IMR-90 (cell line): ENCODE measurements around the gene EXOC4. TPM values are rescaled to one million over a fixed set of nuclear protein-coding genes. Genes with fewer than 3 reads are reported as not detected.

Source experiments
- ATAC-seq: fragments of 200-7000 bp; cut with Tn5 transposase; 2 replicates; pipeline ENCODE4 v1.9.1; 2020; ENCODE audit warnings: low read depth, mild to moderate bottlenecking, moderate library complexity
- BruUV-seq: library from RNA; stranded (reverse); fragments of 400-500 nt; replicated peaks from 2 replicates; lab custom pipeline; 2021; lab: Mats Ljungman, UMichigan
- CTCF ChIA-PET: fragments of 300-600 bp; formaldehyde crosslinking; extraction: SDS; loops from one replicate; lab custom pipeline; 2021; ENCODE audit warnings: antibody characterized with exemption; lab: Yijun Ruan, JAX
- POLR2A ChIA-PET: fragments of 300-600 bp; sonication (Branson Sonifier 250); formaldehyde crosslinking; loops from one replicate; lab custom pipeline; 2022; ENCODE audit warnings: antibody characterized with exemption; ENCODE audit not compliant: unreplicated experiment; lab: Charles Lee
- DNase-seq: peaks from one replicate; pipeline ENCODE4 v3.0.0; 2013
- H2AFZ ChIP-seq: replicated peaks from 2 replicates; pipeline ENCODE3; 2013; ENCODE audit warnings: low read length, mild to moderate bottlenecking; ENCODE audit not compliant: poor library complexity
- H2AK5ac ChIP-seq: 2 replicates; pipeline ENCODE4 v1.6.1; 2013; ENCODE audit warnings: low read depth, low read length, inconsistent platforms
- H2AK9ac ChIP-seq: replicated peaks from 2 replicates; pipeline ENCODE3; 2013; ENCODE audit warnings: mild to moderate bottlenecking, low read depth, low read length, moderate library complexity; ENCODE audit not compliant: poor library complexity
- H2BK120ac ChIP-seq: 2 replicates; pipeline ENCODE4 v1.6.1; 2013; ENCODE audit warnings: low read depth, low read length, inconsistent platforms
- H2BK15ac ChIP-seq: 3 replicates; pipeline ENCODE4 v1.6.1; 2013; ENCODE audit warnings: low read depth, low read length, inconsistent platforms
- H2BK20ac ChIP-seq: 2 replicates; pipeline ENCODE4 v1.6.1; 2013; ENCODE audit warnings: low read depth, mild to moderate bottlenecking, inconsistent platforms, low read length, moderate library complexity
- H2BK5ac ChIP-seq: 2 replicates; pipeline ENCODE4 v1.6.1; 2013; ENCODE audit warnings: mild to moderate bottlenecking, low read depth, low read length, inconsistent platforms; ENCODE audit not compliant: poor library complexity, severe bottlenecking
- H3K14ac ChIP-seq: replicated peaks from 2 replicates; pipeline ENCODE4 v1.6.1; 2013; ENCODE audit warnings: low read depth, low read length, inconsistent platforms
- H3K18ac ChIP-seq: 2 replicates; pipeline ENCODE4 v1.6.1; 2013; ENCODE audit warnings: low read depth, low read length, control low read depth
- H3K23ac ChIP-seq: 2 replicates; pipeline ENCODE4 v1.6.1; 2013; ENCODE audit warnings: low read depth, low read length, inconsistent platforms
- H3K27ac ChIP-seq: 2 replicates; pipeline ENCODE4 v1.5.1; 2013; ENCODE audit warnings: mild to moderate bottlenecking, control low read depth, low read length; ENCODE audit not compliant: insufficient read depth
- H3K27me3 ChIP-seq: 2 replicates; pipeline ENCODE4 v1.6.1; 2013; ENCODE audit warnings: low read length; ENCODE audit not compliant: control insufficient read depth, insufficient read depth
- H3K36me3 ChIP-seq: 2 replicates; pipeline ENCODE4 v1.6.1; 2013; ENCODE audit warnings: low read length, mixed read lengths; ENCODE audit not compliant: control insufficient read depth, insufficient read depth
- H3K4ac ChIP-seq: 2 replicates; pipeline ENCODE4 v1.6.1; 2013; ENCODE audit warnings: low read depth, low read length, inconsistent platforms
- H3K4me1 ChIP-seq: 2 replicates; pipeline ENCODE4 v1.6.1; 2013; ENCODE audit warnings: low read length, mixed read lengths; ENCODE audit not compliant: control insufficient read depth, insufficient read depth
- H3K4me2 ChIP-seq: 2 replicates; pipeline ENCODE4 v1.6.1; 2013; ENCODE audit warnings: low read depth, mild to moderate bottlenecking, control low read depth, low read length, moderate library complexity
- H3K4me3 ChIP-seq: 2 replicates; pipeline ENCODE4 v1.5.1; 2013; ENCODE audit warnings: low read depth, mild to moderate bottlenecking, control low read depth, low read length, moderate library complexity; ENCODE audit not compliant: insufficient read depth
- H3K56ac ChIP-seq: 2 replicates; pipeline ENCODE4 v1.6.1; 2013; ENCODE audit warnings: low read length, inconsistent platforms; ENCODE audit not compliant: insufficient read depth; ENCODE audit errors: extremely low read depth
- H3K79me1 ChIP-seq, 2 experiments: 2 replicates each; pipeline ENCODE4 v1.6.1; 2013; ENCODE audit warnings: low read length in 2 of 2, inconsistent platforms in 1 of 2, low read depth in 1 of 2
- H3K9ac ChIP-seq: 2 replicates; pipeline ENCODE4 v1.6.1; 2013; ENCODE audit warnings: low read depth, low read length, control low read depth
- H3K9me1 ChIP-seq: 2 replicates; pipeline ENCODE4 v1.6.1; 2013; ENCODE audit warnings: low read length, inconsistent platforms; ENCODE audit not compliant: insufficient read depth
- H3K9me3 ChIP-seq: 2 replicates; pipeline ENCODE4 v1.6.1; 2013; ENCODE audit warnings: low read length; ENCODE audit not compliant: control insufficient read depth, insufficient read depth
- H4K20me1 ChIP-seq: 2 replicates; pipeline ENCODE4 v1.6.1; 2013; ENCODE audit warnings: low read length, inconsistent platforms; ENCODE audit not compliant: insufficient read depth
- H4K5ac ChIP-seq: 2 replicates; pipeline ENCODE4 v1.6.1; 2013; ENCODE audit warnings: mild to moderate bottlenecking, low read depth, low read length, control low read depth
- H4K8ac ChIP-seq, 2 experiments: 2 replicates each; pipeline ENCODE4 v1.6.1; 2013; ENCODE audit warnings: low read depth in 2 of 2, low read length in 2 of 2, control low read depth in 1 of 2, inconsistent platforms in 1 of 2
- H4K91ac ChIP-seq: 2 replicates; pipeline ENCODE4 v1.6.1; 2013; ENCODE audit warnings: low read depth, low read length, inconsistent platforms; ENCODE audit not compliant: insufficient read depth
- CHD1 ChIP-seq: IDR thresholded peaks from 2 replicates; pipeline ENCODE4 v1.6.1; 2012; ENCODE audit warnings: low read depth, low read length, improper control_type of control experiment
- FOS ChIP-seq: fragments of 150-350 bp; IDR thresholded peaks from 2 replicates; pipeline ENCODE4 v1.6.1; 2016; ENCODE audit warnings: low read depth, low read length
- MAZ ChIP-seq: IDR thresholded peaks from 2 replicates; pipeline ENCODE4 v1.6.1; 2012; ENCODE audit warnings: low read depth, mild to moderate bottlenecking, low read length, improper control_type of control experiment, moderate library complexity, borderline replicate concordance
- POLR2A ChIP-seq: IDR thresholded peaks from 2 replicates; pipeline ENCODE4 v1.6.1; 2012; ENCODE audit warnings: mild to moderate bottlenecking, low read depth, low read length
- WGBS, 2 experiments: methylation state at CpG; one replicate each; pipeline versions ENCODE4 v1.1.5 to v1.1.7; 2013; ENCODE audit warnings: missing lambda C conversion rate in 2 of 2; ENCODE audit not compliant: insufficient read length in 1 of 2; ENCODE audit errors: extremely low coverage in 2 of 2; 5-methylcytosine and 5-hydroxymethylcytosine counted together
- dilution Hi-C: fragments of 300-500 bp; cut with HindIII; formaldehyde crosslinking; loops from one replicate; pipeline ENCODE4 v1.14.3; 2018; ENCODE audit warnings: low sequenced_read_pairs; ENCODE audit not compliant: unreplicated experiment
- in situ Hi-C: fragments of 300-500 bp; cut with MboI; formaldehyde crosslinking; loops from 3 replicates; pipeline ENCODE4 v1.14.3; 2019; ENCODE audit warnings: low sequenced_read_pairs, inconsistent platforms, mixed read lengths
- intact Hi-C: fragments of 100-400 bp; cut with micrococcal nuclease; formaldehyde crosslinking; loops from 2 replicates; pipeline ENCODE4 v1.10.0; 2022
- polyA plus RNA-seq, 3 experiments: library from polyadenylated mRNA; depleted of rRNA; stranded (reverse); fragments of >200 nt; gene quantifications; 2 replicates each; pipeline ENCODE4 v1.2.3, GENCODE V29; 2012; ENCODE audit warnings: low replicate concordance in 1 of 3
- total RNA-seq: library from RNA; depleted of rRNA; stranded (reverse); fragments of >200 nt; gene quantifications from 2 replicates; pipeline ENCODE4 v1.2.3, GENCODE V29; 2012
- TF ChIP-seq, protein P1 (sequence below): fragments of 150-350 bp; IDR thresholded peaks from 2 replicates; pipeline ENCODE4 v1.6.1; 2017; ENCODE audit warnings: mild to moderate bottlenecking, antibody characterized with exemption, low read length, low read depth

EXOC4 gene
- total and polyA plus RNA-seq, 2 of the 4 experiments (the other 2 are of a cell fraction): 25.4 to 94.6 TPM

DNA sequence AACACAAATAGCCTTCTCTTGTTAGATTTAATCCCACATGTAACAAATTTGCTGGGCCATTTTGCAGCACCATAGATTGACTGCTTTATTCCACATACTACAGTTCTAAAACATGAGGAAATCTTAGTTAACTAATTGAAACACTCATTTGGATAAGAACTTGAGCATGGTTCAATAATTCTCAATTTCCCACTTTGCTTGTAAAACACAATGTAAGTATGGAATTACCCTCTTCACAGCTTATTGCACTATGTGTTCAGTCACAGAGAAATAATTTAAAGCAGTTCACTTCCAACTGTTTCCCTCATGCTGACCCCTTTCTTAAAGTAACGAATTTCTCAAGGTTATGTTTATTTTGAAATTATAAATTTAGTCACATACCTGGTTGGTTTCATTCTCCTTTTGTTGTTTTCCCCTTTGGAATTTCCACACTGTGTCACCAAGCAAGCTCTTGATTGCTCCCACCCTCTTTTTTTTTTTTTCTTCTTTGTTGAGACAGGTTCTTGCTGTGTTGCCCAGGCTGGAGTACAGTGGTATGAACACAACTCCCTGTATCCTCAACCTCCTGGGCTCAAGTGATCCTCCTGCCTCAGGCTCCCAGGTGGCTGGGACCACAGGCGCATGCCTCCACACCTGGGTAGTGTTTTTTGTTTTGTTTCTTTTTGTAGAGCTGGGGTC is 425.4 kb downstream of the EXOC4 start:
- Histone ChIP-seq H3K27ac (no peak overlapping the region), H3K9me3 (no peaks in the 10 kb centered on the region), H3K36me3 (no peaks in the 10 kb centered on the region), H2BK15ac (no peak overlapping the region), H3K18ac (no peak overlapping the region), H3K14ac (no peak overlapping the region), H2AK9ac (no peak overlapping the region), H4K91ac (no peak overlapping the region), H2BK120ac (no peak overlapping the region), H2AK5ac (no peak overlapping the region), H3K23ac (no peak overlapping the region), H3K4ac (no peak overlapping the region), H3K4me2 (no peak overlapping the region), H3K4me1 (no peaks in the 10 kb centered on the region), H2BK5ac (no peak overlapping the region), H4K5ac (no peak overlapping the region), H3K56ac (no peak overlapping the region), H3K4me3 (no peak overlapping the region), H3K9me1 (no peaks in the 10 kb centered on the region), H3K27me3 (no peaks in the 10 kb centered on the region), H2BK20ac (no peak overlapping the region), H4K20me1 (no peaks in the 10 kb centered on the region), H4K8ac (no peak overlapping the region), H3K9ac (no peak overlapping the region), H3K79me1 (no peaks in the 10 kb centered on the region; a peak in 1 of 4 replicates), H2AFZ (no peak overlapping the region)
- intact Hi-C loops: no loop called here
- no peak for ATAC-seq
- in situ Hi-C loops: no loop called here
- dilution Hi-C loops: no loop called here
- CTCF ChIA-PET: interaction anchor here (0.6 kb wide), 1 partner anchor 8 kb away, joined by 4 read pairs; no protein-coding TSS in a partner anchor
- TF ChIP-seq CHD1: no peak
- no peak for TF ChIP-seq MAZ
- no peak for TF ChIP-seq FOS
- TF ChIP-seq POLR2A: no peak
- TF ChIP-seq, protein P1, sequence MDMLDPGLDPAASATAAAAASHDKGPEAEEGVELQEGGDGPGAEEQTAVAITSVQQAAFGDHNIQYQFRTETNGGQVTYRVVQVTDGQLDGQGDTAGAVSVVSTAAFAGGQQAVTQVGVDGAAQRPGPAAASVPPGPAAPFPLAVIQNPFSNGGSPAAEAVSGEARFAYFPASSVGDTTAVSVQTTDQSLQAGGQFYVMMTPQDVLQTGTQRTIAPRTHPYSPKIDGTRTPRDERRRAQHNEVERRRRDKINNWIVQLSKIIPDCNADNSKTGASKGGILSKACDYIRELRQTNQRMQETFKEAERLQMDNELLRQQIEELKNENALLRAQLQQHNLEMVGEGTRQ: no peak
- no peak for DNase-seq
- WGBS, 2 experiments: no CpG with 5 or more reads among the region's 2 CpGs
- POLR2A ChIA-PET: no interaction called here
- BruUV-seq: no TSS peak
